DMS 273 treated with DMSO at 0.1 percent for 48 hours (cell line): ENCODE measurements around the gene PITPNC1.
A peak's percentile ranks its signal among the peaks of the same experiment; 100 is the strongest.
"Not testable (repeated sequence)": the region's sequence is repeated elsewhere in the genome, so short reads cannot be mapped to it uniquely, and the experiment has no call there.

Experiments used
- DNase-seq: peaks from one replicate; lab custom pipeline; 2025; lab: John Stamatoyannopoulos, UW

The PITPNC1 gene

DNA sequence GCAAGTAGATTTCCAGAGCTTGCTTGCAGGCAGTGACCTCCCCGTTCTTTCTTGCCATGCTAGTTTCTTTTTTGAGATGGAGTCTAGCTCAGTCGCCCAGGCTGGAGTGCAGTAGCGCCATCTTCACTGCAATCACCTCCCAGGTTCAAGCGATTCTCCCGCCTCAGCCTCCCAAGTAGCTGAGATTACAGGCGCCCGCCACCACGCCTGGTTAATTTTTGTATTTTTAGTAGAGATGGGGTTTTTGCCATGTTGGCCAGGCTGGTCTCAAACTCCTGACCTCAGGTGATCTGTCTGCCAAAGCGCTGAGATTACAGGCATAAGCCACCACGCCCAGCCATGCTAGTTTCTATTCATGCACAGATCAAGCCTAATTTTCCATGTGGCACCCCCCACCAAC is 139.5 kb downstream of the PITPNC1 start:
- not testable (repeated sequence) for DNase-seq

GRCh38 chr17:67517325-67517724 is 140.2 kb downstream of the PITPNC1 start:
- no peak for DNase-seq

DNA sequence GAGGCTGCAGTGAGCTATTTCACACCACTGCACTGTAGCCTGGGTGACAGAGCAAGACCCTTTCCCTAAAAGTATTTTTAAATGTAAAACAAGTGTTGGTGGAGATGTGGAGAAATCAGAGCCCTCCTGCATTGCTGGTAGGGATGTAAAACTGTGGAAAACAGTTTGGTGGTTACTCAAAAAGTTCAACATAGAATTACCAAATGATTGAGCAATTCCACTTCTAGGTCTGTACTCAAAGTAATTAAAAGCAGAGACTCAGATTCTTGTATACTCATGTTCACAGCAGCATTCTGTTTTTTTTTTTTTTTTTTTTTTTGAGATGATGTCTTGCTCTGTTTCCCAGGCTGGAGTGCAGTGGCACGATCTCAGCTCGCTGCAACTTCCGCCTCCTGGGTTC is 141.8 kb downstream of the PITPNC1 start:
- no peak for DNase-seq

GRCh38 chr17:67519801-67520251 is 142.7 kb downstream of the PITPNC1 start:
- no peak for DNase-seq

- DNase-seq: no peak
Observed at GRCh38 chr17:67520252-67520906, 143.3 kb downstream of the PITPNC1 start.

DNA sequence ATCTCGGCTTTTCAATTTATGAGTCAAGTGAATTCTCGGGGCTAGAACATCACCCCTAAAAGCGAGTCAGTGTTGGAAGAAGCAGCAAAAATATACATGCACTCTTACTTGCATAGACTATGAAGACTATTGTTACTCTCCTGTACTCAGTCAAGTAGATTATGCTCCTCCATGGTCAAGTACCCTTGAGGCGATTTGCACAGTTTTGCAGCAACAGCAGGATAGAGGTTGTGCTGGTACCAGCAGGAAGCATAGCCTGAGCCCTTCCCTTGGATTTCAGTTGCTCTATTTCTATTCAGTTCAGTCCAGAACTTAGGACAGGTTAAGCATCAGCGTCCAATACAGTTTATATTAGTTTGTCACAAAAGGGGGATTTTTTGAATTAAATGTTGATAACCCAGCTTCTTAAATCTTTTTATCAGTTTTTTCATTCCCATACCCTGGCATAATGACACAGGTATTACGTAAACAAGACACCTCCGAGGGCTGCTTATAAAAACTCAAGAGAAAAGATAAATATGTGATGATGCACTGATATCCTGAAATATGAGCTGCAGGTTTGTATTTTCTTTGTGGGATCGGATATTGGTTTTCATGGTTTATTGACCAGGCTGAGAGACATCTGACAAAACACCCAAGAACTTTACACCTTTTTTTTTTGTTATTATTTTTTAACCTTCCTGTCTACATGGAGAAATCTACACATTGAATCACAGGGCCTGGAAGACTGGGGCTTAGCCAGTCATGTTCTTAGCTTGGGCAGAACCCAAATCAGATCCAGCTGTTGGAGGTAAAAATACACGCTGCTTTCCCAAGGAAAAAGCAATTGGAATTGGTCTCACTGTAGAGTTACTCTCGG is 144.1 kb downstream of the PITPNC1 start:
- DNase-seq: no peak

- DNase-seq: no peak
Observed at GRCh38 chr17:67521775-67522069, 144.6 kb downstream of the PITPNC1 start.

DNA sequence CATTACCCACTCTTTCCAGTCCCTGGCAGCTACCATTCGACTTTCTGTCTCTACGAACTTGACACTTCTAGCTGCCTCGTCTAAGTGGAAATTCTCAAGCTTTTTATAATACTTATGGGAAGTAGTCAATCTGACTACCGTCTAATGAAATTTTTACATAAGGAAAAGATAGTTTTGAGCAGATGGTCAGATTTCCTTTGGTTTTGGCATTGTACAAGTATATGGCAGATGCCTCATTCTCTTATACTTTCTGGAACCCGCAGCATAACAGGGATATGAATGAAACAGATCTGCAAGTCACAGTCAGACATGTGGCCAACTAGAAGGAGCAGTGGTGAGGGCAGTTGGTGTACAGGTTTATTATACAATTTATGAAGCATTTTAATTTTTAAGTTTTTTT is 146.0 kb downstream of the PITPNC1 start:
- no peak for DNase-seq

- no peak for DNase-seq
Observed at GRCh38 chr17:67525239-67526135, 148.4 kb downstream of the PITPNC1 start.

DNA sequence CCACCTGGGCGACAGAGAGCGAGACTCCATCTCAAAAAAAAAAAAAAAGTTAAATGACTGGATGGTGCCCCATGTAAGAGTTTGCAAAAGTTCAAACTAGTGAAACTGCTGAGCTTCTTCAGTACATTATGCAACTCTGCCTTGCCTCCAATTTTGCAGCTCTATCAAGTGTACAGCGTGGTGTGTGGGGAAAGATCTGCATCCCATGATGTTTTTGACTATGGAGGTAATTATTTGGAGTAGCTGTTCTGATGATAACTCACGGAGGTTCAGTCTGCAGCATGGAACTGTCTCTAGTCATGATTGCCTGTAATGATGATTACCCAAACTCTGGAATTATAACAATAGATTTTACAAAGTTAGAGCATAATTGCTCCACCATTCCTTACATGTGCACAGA is 149.6 kb downstream of the PITPNC1 start:
- no peak for DNase-seq

DNA sequence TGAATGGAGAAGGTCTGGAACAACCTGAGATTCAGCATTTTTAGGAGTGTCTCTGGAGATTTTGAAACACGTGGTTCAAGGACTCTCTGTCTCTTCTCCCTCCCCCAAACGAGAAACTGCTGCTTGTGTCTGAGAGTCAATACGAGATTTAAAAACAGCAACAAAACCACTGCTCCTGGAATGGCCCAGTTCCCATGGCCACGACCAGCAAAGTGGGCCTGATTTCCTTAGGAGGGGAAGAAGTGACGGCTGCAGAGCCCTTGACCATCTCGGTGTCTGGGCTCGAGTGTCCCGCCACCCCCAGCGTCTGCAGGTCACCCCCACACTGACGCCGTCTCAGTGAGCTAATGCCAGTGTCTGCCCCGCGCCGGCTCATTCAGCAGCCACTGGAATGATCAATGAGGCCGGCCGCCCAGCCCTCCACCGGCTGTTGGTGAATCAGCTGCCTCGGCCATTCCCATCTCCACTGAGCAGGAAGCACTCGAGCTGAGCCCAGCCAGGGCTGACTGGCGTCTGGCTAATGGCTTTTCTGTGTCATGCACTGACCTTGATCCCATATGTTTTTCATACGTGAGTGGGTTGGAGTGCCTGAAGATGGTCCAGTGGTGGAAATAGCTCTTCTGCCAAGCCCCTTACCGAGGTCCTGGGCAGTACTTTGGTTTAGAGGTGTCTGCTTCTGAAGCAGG is 151.8 kb downstream of the PITPNC1 start:
- DNase-seq: peak; percentile 38

DNA sequence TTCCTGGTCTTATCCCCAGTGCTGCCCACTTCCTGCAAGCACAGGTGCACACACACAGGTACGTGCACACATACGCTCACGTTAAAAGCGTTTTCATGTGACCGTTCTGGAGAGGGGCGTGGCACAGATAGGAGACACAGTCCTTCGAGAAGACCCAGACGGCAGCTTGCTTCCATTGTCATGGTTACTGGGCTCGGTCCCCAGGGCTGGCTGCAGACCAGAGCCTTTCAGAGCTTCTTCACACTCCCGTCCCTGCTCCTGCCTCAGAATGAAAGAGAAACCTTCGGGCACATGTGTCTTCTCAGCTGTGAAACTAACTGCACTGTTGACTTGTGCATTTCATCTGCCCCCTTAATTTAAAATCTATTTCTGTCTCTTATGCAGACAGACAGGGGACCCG is 154.2 kb downstream of the PITPNC1 start:
- DNase-seq: no peak

- DNase-seq: peak; percentile 44
Observed at GRCh38 chr17:67532326-67532871, 155.3 kb downstream of the PITPNC1 start.

- DNase-seq: no peak
Observed at GRCh38 chr17:67534941-67535340, 157.9 kb downstream of the PITPNC1 start.

GRCh38 chr17:67542219-67543114 is 165.4 kb downstream of the PITPNC1 start:
- no peak for DNase-seq

DNA sequence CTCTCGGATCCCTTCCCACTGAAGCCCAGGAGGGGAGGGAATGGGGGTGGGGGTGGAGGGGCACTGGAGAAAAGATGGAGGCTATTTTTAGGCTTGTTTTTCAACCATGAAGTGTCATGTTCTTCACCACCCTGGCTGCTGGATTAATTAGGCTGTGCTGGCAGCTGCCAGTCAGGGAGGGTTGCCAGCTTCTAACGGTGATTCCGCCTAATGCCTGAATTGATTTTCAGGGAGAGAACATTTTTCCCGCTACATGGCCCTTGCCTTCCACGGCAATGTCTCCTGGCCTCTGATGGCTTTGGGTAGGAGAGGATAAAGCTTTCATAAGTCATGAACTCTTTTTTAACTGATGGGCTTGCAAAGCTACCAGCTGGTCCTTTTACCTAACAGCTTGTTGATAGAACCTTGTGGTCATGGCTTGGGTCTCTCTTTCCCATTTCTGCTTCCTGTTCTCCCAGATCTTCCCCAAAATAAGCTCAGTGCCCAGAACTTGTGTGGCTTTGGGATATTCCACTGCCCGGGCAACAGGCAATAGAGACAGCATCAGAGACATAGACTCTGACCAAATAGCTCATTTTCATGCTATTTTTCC is 167.4 kb downstream of the PITPNC1 start:
- DNase-seq: peak; percentile 84

DNA sequence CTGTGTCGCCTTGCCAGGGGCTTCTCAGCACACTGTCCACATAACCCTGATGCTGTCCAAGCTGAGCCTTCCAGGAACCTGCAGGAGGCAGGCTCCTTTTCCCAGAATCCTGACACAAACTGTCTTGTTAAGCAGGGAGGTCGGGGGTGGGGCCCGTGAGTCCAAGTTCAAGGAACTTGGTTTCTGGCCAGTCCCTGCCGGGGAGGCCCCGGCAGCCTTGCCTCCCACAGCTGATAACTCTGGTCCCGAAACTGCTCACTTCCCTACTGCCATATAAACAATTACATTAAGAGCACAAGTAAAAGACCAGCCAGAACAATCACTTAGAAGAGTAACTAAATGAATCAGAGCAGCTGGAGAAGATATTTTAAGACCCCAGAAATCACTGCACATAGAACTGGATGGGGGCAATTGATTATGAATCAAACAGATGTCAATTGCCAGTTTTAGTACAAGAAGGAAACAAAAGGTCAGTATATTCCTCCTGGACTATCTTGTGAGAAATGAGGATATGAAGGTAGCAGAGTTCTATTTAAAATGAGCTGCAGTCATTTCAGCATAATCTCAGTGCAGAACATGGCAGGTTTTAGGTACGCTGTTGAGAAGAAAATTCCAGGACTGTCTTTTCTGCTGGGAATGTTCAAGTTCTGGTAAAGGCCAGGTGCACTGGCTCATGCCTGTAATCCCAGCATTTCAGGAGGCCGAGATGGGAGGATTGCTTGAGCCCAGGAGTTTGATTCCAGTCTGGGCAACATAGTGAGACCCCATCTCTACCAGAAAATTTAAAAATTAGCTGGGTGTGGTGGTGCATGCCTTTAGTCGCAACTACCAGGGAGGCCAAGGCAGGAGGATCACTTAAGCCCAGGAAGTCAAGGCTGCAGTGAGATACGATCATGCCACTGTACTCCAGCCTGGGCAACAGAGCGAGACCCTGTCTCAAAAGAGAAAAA is 169.8 kb downstream of the PITPNC1 start:
- no peak for DNase-seq

DNA sequence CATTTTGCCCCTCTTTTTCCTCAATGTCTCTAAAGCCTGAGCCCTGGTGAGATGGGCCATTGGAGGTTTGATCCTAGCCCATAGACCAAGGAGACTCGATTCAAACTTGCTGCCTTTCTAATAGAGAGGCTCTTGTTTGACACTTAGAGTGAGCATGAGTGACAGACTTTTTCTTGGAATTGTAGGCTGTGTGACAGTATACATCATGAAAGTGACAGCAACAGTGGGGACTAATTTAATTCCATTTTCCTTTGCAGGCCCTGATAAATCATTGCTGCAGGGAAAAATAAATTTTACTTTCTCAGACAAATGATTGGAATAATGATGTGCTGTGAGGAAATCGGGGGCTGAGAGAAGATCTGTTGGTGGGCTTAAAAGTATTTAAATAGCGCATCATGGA is 171.6 kb downstream of the PITPNC1 start:
- DNase-seq: no peak

DNA sequence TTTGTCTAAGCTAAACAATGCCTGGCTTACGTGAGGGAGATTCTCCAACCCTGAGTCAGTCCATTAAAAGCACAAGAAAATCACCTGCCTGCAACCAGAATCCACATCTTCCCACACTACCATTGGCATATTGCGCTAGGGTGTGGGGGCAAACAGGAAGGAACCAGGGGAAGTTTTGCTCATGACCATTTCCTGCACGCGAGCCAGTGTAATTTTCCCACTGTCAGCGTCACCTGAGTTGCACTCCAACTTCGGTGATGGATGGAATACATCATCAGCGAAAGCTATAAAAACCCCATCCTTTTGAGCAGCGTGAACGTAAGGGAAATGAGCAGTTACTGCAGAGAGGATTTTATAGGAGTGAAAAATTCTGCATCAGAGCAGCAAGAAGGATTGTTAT is 172.7 kb downstream of the PITPNC1 start:
- DNase-seq: no peak
